ENCODE measurements around the gene LCN10. TPM values are rescaled to one million over a fixed set of nuclear protein-coding genes. Genes with fewer than 3 reads are reported as not detected.
A peak's percentile ranks its signal among the peaks of the same experiment; 100 is the strongest.

Gene LCN10
- total RNA-seq, 1 experiment from 2014 or later: not detected

DNA sequence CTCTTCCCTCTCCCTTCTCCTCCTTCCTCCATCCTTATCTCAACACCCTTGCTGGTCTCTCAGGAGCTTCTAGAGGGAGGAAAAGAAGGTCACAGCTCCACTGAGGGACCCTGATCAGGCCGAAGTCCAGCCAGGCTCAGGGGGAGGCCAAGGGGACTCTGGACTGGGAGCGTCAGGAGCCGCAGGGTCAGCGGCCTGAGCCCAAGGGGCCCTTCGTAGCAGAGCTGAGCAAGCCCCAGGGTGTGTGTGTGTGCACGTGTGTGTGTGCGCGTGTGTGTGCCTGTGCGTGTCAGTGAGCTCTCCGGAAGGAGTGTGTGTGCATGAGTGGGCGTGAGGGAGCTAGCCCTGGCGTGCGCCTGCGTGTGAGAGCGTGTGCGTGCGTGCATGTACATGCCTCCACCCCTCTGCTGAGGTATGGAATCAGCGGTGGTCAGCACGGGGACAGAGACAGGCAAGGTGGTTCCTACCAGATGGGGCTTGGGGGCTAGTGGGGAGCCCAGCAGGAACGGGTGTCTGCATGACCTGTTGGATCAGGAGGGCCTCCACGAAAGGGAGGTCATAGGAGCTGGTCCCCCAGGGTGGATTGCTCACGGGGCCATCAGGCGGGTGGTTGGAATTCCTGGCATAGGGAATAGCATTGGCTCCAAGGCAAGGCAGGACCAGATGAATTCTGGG is 45.5 kb downstream of the LCN10 start:
- H3K36me3 Mint-ChIP-seq (ENCODE audit: insufficient read depth, unreplicated experiment): peaks cover 8% of the 10 kb centered on the region
- H3K27me3 Mint-ChIP-seq (ENCODE audit: insufficient read depth, unreplicated experiment): no peaks in the 10 kb centered on the region
- DNase-seq: peak in 1 of 2 experiments; percentile 68
- Histone ChIP-seq H3K9me3 (no peaks in the 10 kb centered on the region), H3K36me3 (ENCODE audit: control insufficient read depth, insufficient read depth, low read length) (no peaks in the 10 kb centered on the region), H3K27me3 (replicated peaks; ENCODE audit: control insufficient read depth, insufficient read depth, low read length) (no peaks in the 10 kb centered on the region), H3K4me1 (peaks cover 65% of the 10 kb centered on the region), H3K4me3 (ENCODE audit: low read depth, low read length) (no peak overlapping the region)
- POLR2A ChIA-PET: interaction anchor here (0.5 to 1.1 kb wide), 4 partner anchors 10 to 31 kb away, joined by 3 to 4 read pairs (median 4); no protein-coding TSS in a partner anchor
- TF ChIP-seq, protein P1, sequence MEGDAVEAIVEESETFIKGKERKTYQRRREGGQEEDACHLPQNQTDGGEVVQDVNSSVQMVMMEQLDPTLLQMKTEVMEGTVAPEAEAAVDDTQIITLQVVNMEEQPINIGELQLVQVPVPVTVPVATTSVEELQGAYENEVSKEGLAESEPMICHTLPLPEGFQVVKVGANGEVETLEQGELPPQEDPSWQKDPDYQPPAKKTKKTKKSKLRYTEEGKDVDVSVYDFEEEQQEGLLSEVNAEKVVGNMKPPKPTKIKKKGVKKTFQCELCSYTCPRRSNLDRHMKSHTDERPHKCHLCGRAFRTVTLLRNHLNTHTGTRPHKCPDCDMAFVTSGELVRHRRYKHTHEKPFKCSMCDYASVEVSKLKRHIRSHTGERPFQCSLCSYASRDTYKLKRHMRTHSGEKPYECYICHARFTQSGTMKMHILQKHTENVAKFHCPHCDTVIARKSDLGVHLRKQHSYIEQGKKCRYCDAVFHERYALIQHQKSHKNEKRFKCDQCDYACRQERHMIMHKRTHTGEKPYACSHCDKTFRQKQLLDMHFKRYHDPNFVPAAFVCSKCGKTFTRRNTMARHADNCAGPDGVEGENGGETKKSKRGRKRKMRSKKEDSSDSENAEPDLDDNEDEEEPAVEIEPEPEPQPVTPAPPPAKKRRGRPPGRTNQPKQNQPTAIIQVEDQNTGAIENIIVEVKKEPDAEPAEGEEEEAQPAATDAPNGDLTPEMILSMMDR (IDR thresholded peaks at IDR 0.05; ENCODE audit: insufficient read depth in 1 of 2, low read depth in 1 of 2, low read length in 1 of 2, severe bottlenecking in 1 of 2, unreplicated experiment in 1 of 2): no peak
- CTCF ChIA-PET: no interaction called here
- no peaks in the 10 kb centered on the region for H3K9me3 Mint-ChIP-seq (ENCODE audit: unreplicated experiment)
- BruUV-seq (replicated peaks): no TSS peak
- peaks cover 31% of the 10 kb centered on the region for H3K4me1 Mint-ChIP-seq (ENCODE audit: low read depth, unreplicated experiment)
- intact Hi-C loops (cut with micrococcal nuclease; ENCODE audit: unreplicated experiment): no loop called here
- H3K27ac Mint-ChIP-seq (ENCODE audit: unreplicated experiment): peak overlapping the region; percentile 82
- peak overlapping the region; percentile 63 for H3K4me3 Mint-ChIP-seq (ENCODE audit: unreplicated experiment)

- Histone ChIP-seq H3K4me3 (ENCODE audit: low read depth, low read length) (no peak overlapping the region), H3K9me3 (no peaks in the 10 kb centered on the region), H3K27me3 (replicated peaks; ENCODE audit: control insufficient read depth, insufficient read depth, low read length) (no peaks in the 10 kb centered on the region), H3K36me3 (ENCODE audit: control insufficient read depth, insufficient read depth, low read length) (no peaks in the 10 kb centered on the region), H3K4me1 (peaks cover 72% of the 10 kb centered on the region)
- TF ChIP-seq, protein P1 (IDR thresholded peaks at IDR 0.05; ENCODE audit: insufficient read depth in 1 of 2, low read depth in 1 of 2, low read length in 1 of 2, severe bottlenecking in 1 of 2, unreplicated experiment in 1 of 2): no peak
- Mint-ChIP-seq H3K36me3 (ENCODE audit: insufficient read depth, unreplicated experiment) (peaks cover 8% of the 10 kb centered on the region), H3K4me1 (ENCODE audit: low read depth, unreplicated experiment) (peaks cover 31% of the 10 kb centered on the region), H3K27ac (ENCODE audit: unreplicated experiment) (no peak overlapping the region), H3K9me3 (ENCODE audit: unreplicated experiment) (no peaks in the 10 kb centered on the region), H3K4me3 (ENCODE audit: unreplicated experiment) (no peak overlapping the region), H3K27me3 (ENCODE audit: insufficient read depth, unreplicated experiment) (no peaks in the 10 kb centered on the region)
- no peak for DNase-seq
- CTCF ChIA-PET: no interaction called here
- POLR2A ChIA-PET: no interaction called here
- intact Hi-C loops (cut with micrococcal nuclease; ENCODE audit: unreplicated experiment): no loop called here
- BruUV-seq (replicated peaks): no TSS peak
Observed at GRCh38 chr9:136696502-136696901, 46.2 kb downstream of the LCN10 start.

- CTCF ChIA-PET: interaction anchor here (1.6 kb wide), 1 partner anchor 32 kb away, joined by 3 read pairs; no protein-coding TSS in a partner anchor
- no TSS peak for BruUV-seq (replicated peaks)
- intact Hi-C loops (cut with micrococcal nuclease; ENCODE audit: unreplicated experiment): no loop called here
Observed at GRCh38 chr9:136695955-136696354, 46.8 kb downstream of the LCN10 start.

More at GRCh38 chr9:136695955-136696354, 46.8 kb downstream of the LCN10 start:
- POLR2A ChIA-PET: no interaction called here
- Histone ChIP-seq H3K27me3 (replicated peaks; ENCODE audit: control insufficient read depth, insufficient read depth, low read length) (no peaks in the 10 kb centered on the region), H3K36me3 (ENCODE audit: control insufficient read depth, insufficient read depth, low read length) (no peaks in the 10 kb centered on the region), H3K4me3 (ENCODE audit: low read depth, low read length) (no peak overlapping the region), H3K4me1 (peaks cover 78% of the 10 kb centered on the region), H3K9me3 (no peaks in the 10 kb centered on the region)
- H3K27me3 Mint-ChIP-seq (ENCODE audit: insufficient read depth, unreplicated experiment): no peaks in the 10 kb centered on the region
- TF ChIP-seq, protein P1 (IDR thresholded peaks at IDR 0.05; ENCODE audit: insufficient read depth in 1 of 2, low read depth in 1 of 2, low read length in 1 of 2, severe bottlenecking in 1 of 2, unreplicated experiment in 1 of 2): no peak
- peaks cover 31% of the 10 kb centered on the region for H3K4me1 Mint-ChIP-seq (ENCODE audit: low read depth, unreplicated experiment)
- H3K27ac Mint-ChIP-seq (ENCODE audit: unreplicated experiment): no peak overlapping the region
- H3K9me3 Mint-ChIP-seq (ENCODE audit: unreplicated experiment): no peaks in the 10 kb centered on the region
- no peak overlapping the region for H3K4me3 Mint-ChIP-seq (ENCODE audit: unreplicated experiment)
- DNase-seq: no peak
- H3K36me3 Mint-ChIP-seq (ENCODE audit: insufficient read depth, unreplicated experiment): peaks cover 8% of the 10 kb centered on the region
